ENCODE results near the gene SPIRE1. TPM values are rescaled to one million over a fixed set of nuclear protein-coding genes. Genes with fewer than 3 reads are reported as not detected.

SPIRE1 gene
- polyA plus RNA-seq, 1 donor from 2014 or later, result 0.05 TPM

GRCh38 chr18:12408247-12408869, 249.5 kb downstream of the SPIRE1 start:
- Mint-ChIP-seq H3K4me1 (peaks cover 4 to 17% (median 12%) of the 10 kb centered on the region in 3 donors), H3K9me3 (no peaks in the 10 kb centered on the region), H3K27me3 (peaks cover 2% of the 10 kb centered on the region), H3K27ac (peak overlapping the region in 2 of 3 donors; percentile 5 to 79), H3K4me3 (peak overlapping the region; percentile 30 to 83 (median 76)), H3K36me3 (no peaks in the 10 kb centered on the region)

GRCh38 chr18:12406371-12407111, 251.4 kb downstream of the SPIRE1 start:
- H3K27ac Mint-ChIP-seq, result peak overlapping the region in 2 of 3 donors; percentile 88 to 89
- H3K36me3 Mint-ChIP-seq, result no peaks in the 10 kb centered on the region
- peak overlapping the region; percentile 90 to 98 (median 96) for H3K4me3 Mint-ChIP-seq
- peaks cover 4 to 17% (median 12%) of the 10 kb centered on the region in 3 donors for H3K4me1 Mint-ChIP-seq
- H3K27me3 Mint-ChIP-seq, result peaks cover 16% of the 10 kb centered on the region
- no peaks in the 10 kb centered on the region for H3K9me3 Mint-ChIP-seq

DNA sequence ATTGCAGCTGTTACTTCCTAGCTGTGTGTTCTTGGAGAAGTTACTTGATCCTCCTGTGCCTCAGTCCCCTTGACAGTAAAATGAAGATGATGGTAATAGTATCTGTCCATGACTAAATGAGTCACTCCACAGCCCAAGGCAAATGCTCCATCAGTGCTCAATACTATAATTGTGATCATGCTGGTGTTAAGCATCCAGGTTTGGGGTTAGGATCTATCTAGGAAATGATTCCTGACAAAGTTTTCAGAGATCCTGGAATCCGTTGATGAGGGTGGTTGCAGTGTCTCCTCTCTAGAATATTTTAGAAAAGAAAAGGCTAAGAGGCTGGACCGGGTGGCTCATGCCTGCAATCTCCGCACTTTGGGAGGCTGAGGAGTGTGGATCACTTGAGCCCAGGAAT, 252.8 kb downstream of the SPIRE1 start:
- Mint-ChIP-seq H3K4me3 (no peak overlapping the region), H3K27ac (no peak overlapping the region), H3K4me1 (peaks cover 4 to 15% (median 12%) of the 10 kb centered on the region in 3 donors), H3K9me3 (no peaks in the 10 kb centered on the region), H3K27me3 (peaks cover 16% of the 10 kb centered on the region), H3K36me3 (no peaks in the 10 kb centered on the region)

GRCh38 chr18:12403601-12404506, 254.1 kb downstream of the SPIRE1 start:
- Mint-ChIP-seq H3K9me3 (no peaks in the 10 kb centered on the region), H3K27ac (no peak overlapping the region), H3K4me3 (peak overlapping the region in 1 of 4 donors; percentile 25), H3K27me3 (peaks cover 19% of the 10 kb centered on the region), H3K36me3 (no peaks in the 10 kb centered on the region), H3K4me1 (peaks cover 4 to 15% (median 11%) of the 10 kb centered on the region in 3 donors)

- Mint-ChIP-seq H3K4me3 (no peak overlapping the region), H3K36me3 (no peaks in the 10 kb centered on the region), H3K27ac (no peak overlapping the region), H3K9me3 (no peaks in the 10 kb centered on the region), H3K4me1 (peaks cover 0 to 10% (median 5%) of the 10 kb centered on the region in 3 donors), H3K27me3 (peaks cover 23% of the 10 kb centered on the region)
Measured at GRCh38 chr18:12401881-12402280, 256.0 kb downstream of the SPIRE1 start.

- Mint-ChIP-seq H3K36me3 (no peaks in the 10 kb centered on the region), H3K27me3 (peaks cover 31% of the 10 kb centered on the region), H3K9me3 (no peaks in the 10 kb centered on the region), H3K4me3 (no peak overlapping the region), H3K27ac (no peak overlapping the region), H3K4me1 (peaks cover 0 to 4% (median 0%) of the 10 kb centered on the region in 3 donors)
Measured at GRCh38 chr18:12399231-12399630, 258.7 kb downstream of the SPIRE1 start.

GRCh38 chr18:12398625-12399024, 259.3 kb downstream of the SPIRE1 start:
- Mint-ChIP-seq H3K27me3 (peaks cover 31% of the 10 kb centered on the region), H3K9me3 (no peaks in the 10 kb centered on the region), H3K4me1 (peaks cover 0 to 4% (median 0%) of the 10 kb centered on the region in 3 donors), H3K27ac (no peak overlapping the region), H3K36me3 (no peaks in the 10 kb centered on the region), H3K4me3 (no peak overlapping the region)

- peaks cover 0 to 4% (median 0%) of the 10 kb centered on the region in 3 donors for H3K4me1 Mint-ChIP-seq
- no peak overlapping the region for H3K4me3 Mint-ChIP-seq
- H3K27me3 Mint-ChIP-seq, result peaks cover 27% of the 10 kb centered on the region
- H3K27ac Mint-ChIP-seq, result no peak overlapping the region
- H3K9me3 Mint-ChIP-seq, result no peaks in the 10 kb centered on the region
- no peaks in the 10 kb centered on the region for H3K36me3 Mint-ChIP-seq
Measured at GRCh38 chr18:12397793-12398192, 260.1 kb downstream of the SPIRE1 start.

- no peaks in the 10 kb centered on the region for H3K9me3 Mint-ChIP-seq
- H3K4me1 Mint-ChIP-seq, result peaks cover 0 to 4% (median 0%) of the 10 kb centered on the region in 3 donors
- no peaks in the 10 kb centered on the region for H3K36me3 Mint-ChIP-seq
- no peak overlapping the region for H3K27ac Mint-ChIP-seq
- H3K4me3 Mint-ChIP-seq, result no peak overlapping the region
- peaks cover 23% of the 10 kb centered on the region for H3K27me3 Mint-ChIP-seq
Measured at GRCh38 chr18:12397254-12397653, 260.7 kb downstream of the SPIRE1 start.

Other genes with a start within 250 kb of the SPIRE1 start
- gene CEP76, start 44.6 kb upstream of the SPIRE1 start, polyA plus RNA-seq, result 8.5 TPM
- 95.7 TPM for gene PSMG2, start 44.9 kb upstream of the SPIRE1 start, polyA plus RNA-seq
- 97.8 TPM for gene PTPN2, start 226.1 kb upstream of the SPIRE1 start, polyA plus RNA-seq

Measured in IgD-negative memory B cell (primary cell).